Keratinocyte (primary cell): Measurements from ENCODE around the gene CBFA2T3. TPM values are rescaled to one million over a fixed set of nuclear protein-coding genes. Genes with fewer than 3 reads are reported as not detected.

ENCODE experiments used
- DNase-seq: peaks from one replicate; pipeline ENCODE4 v3.0.0-alpha.2; 2011; ENCODE audit warnings: low read depth, missing footprints, low spot score
- FAIRE-seq: peaks from 2 replicates; lab custom pipeline; 2011; peaks lifted over from hg19 to GRCh38; lab: Jason Lieb, UNC
- H2AFZ ChIP-seq: 2 replicates; pipeline ENCODE4 v1.6.0; 2012; ENCODE audit warnings: low read length, control low read depth, inconsistent platforms; ENCODE audit not compliant: control insufficient read depth
- H3K27ac ChIP-seq: 2 replicates; pipeline ENCODE4 v1.5.1; 2011; ENCODE audit warnings: low read length; ENCODE audit not compliant: control insufficient read depth, insufficient read depth
- H3K27me3 ChIP-seq: 3 replicates; pipeline ENCODE4 v1.6.0; 2011; ENCODE audit warnings: low read length; ENCODE audit not compliant: control insufficient read depth, insufficient read depth; ENCODE audit errors: extremely low read depth
- H3K36me3 ChIP-seq, 2 experiments: 2 replicates in 1 of 2; 3 replicates in 1 of 2; pipeline ENCODE4 v1.5.1; 2011; ENCODE audit warnings: low read length in 2 of 2, mild to moderate bottlenecking in 1 of 2; ENCODE audit not compliant: control insufficient read depth in 2 of 2, insufficient read depth in 2 of 2; ENCODE audit errors: extremely low read depth in 1 of 2
- H3K4me1 ChIP-seq: 3 replicates; pipeline ENCODE4 v1.5.1; 2011; ENCODE audit warnings: low read length; ENCODE audit not compliant: control insufficient read depth, insufficient read depth; ENCODE audit errors: extremely low read depth
- H3K4me2 ChIP-seq: 3 replicates; pipeline ENCODE4 v1.6.0; 2011; ENCODE audit warnings: low read depth, low read length; ENCODE audit not compliant: control insufficient read depth, insufficient read depth; ENCODE audit errors: extremely low read depth
- H3K4me3 ChIP-seq, 3 experiments: fragments of 200-600 bp in 1 of 3; sonication (generic) in 1 of 3; 2 replicates in 2 of 3; 3 replicates in 1 of 3; pipeline ENCODE4 v1.5.1; 2011 to 2016; ENCODE audit warnings: low read length in 3 of 3, mild to moderate bottlenecking in 3 of 3, control low read depth in 2 of 3, inconsistent platforms in 1 of 3, low read depth in 1 of 3, mixed read lengths in 1 of 3, mixed run types in 1 of 3, moderate library complexity in 1 of 3; ENCODE audit not compliant: control insufficient read depth in 2 of 3, insufficient read depth in 2 of 3; ENCODE audit errors: extremely low read depth in 1 of 3
- H3K79me2 ChIP-seq: 2 replicates; pipeline ENCODE4 v1.6.0; 2012; ENCODE audit warnings: low read length; ENCODE audit not compliant: control insufficient read depth, insufficient read depth
- H3K9ac ChIP-seq: 3 replicates; pipeline ENCODE4 v1.6.0; 2011; ENCODE audit warnings: low read length; ENCODE audit not compliant: control insufficient read depth, insufficient read depth; ENCODE audit errors: extremely low read depth
- H3K9me1 ChIP-seq: 3 replicates; pipeline ENCODE4 v1.6.0; 2011; ENCODE audit warnings: low read length; ENCODE audit not compliant: control insufficient read depth, insufficient read depth; ENCODE audit errors: extremely low read depth
- H3K9me3 ChIP-seq: 2 replicates; pipeline ENCODE4 v1.5.1; 2012; ENCODE audit warnings: low read depth, low read length; ENCODE audit not compliant: control insufficient read depth
- H4K20me1 ChIP-seq: 3 replicates; pipeline ENCODE4 v1.6.0; 2011; ENCODE audit warnings: low read length; ENCODE audit not compliant: control insufficient read depth, insufficient read depth; ENCODE audit errors: extremely low read depth
- CTCF ChIP-seq, 3 experiments: IDR thresholded peaks in 1 of 3; conservative IDR thresholded peaks in 1 of 3; optimal IDR thresholded peaks in 1 of 3; 2 replicates in 2 of 3; 3 replicates in 1 of 3; pipeline versions ENCODE3 to v1.5.1; 2011; ENCODE audit warnings: low read length in 3 of 3, mild to moderate bottlenecking in 3 of 3, moderate library complexity in 2 of 3, control low read depth in 1 of 3, inconsistent platforms in 1 of 3; ENCODE audit not compliant: insufficient read depth in 2 of 3; ENCODE audit errors: extremely low read depth in 1 of 3
- EZH2 ChIP-seq: IDR thresholded peaks from one replicate; pipeline ENCODE4 v1.6.1; 2012; ENCODE audit warnings: inconsistent platforms, mild to moderate bottlenecking, low read length, moderate library complexity
- dilution Hi-C: fragments of 300-500 bp; cut with MboI; formaldehyde crosslinking; loops from one replicate; pipeline ENCODE4 v1.7.0; 2020; ENCODE audit warnings: low sequenced_read_pairs; ENCODE audit not compliant: extremely low pct_ligation_motif_present
- polyA plus RNA-seq, 5 experiments: library from polyadenylated mRNA; depleted of rRNA in 3 of 5; stranded (reverse) in 3 of 5; stranded (forward) in 1 of 5; unstranded in 1 of 5; fragments of >200 nt; gene quantifications; 1 replicate in 1 of 5; 2 replicates in 3 of 5; 3 replicates in 1 of 5; pipeline versions ENCODE4 v1.2.1 to v1.2.3, GENCODE V29; 2011 to 2012; ENCODE audit warnings: missing spikeins in 2 of 5, low read depth in 1 of 5, low replicate concordance in 1 of 5

Gene CBFA2T3
- polyA plus RNA-seq, 1 donor (not counting 4 experiments of a cell fraction or from before 2014, with no cell fraction given): 0.08 TPM

- TF ChIP-seq EZH2: no peak
- no peak for TF ChIP-seq CTCF (optimal IDR thresholded peaks at IDR 0.05 in 1 of 3, IDR thresholded peaks at IDR 0.05 in 1 of 3, conservative IDR thresholded peaks at IDR 0.05 in 1 of 3; ENCODE audit: extremely low read depth in 1 of 3, insufficient read depth in 2 of 3, low read length in 3 of 3)
- no peak for FAIRE-seq
- no peak overlapping the region for H3K27ac ChIP-seq
Observed at GRCh38 chr16:89022051-89022836, 45.2 kb upstream of the CBFA2T3 start.

GRCh38 chr16:89020925-89021595, 44.1 kb upstream of the CBFA2T3 start:
- Histone ChIP-seq H3K36me3 (no peaks in the 10 kb centered on the region), H2AFZ (no peak overlapping the region), H3K79me2 (no peaks in the 10 kb centered on the region), H3K4me1 (no peaks in the 10 kb centered on the region), H3K4me2 (no peak overlapping the region), H3K9me3 (peaks cover 7% of the 10 kb centered on the region), H3K27ac (no peak overlapping the region), H3K9me1 (no peaks in the 10 kb centered on the region), H3K4me3 (no peak overlapping the region), H3K27me3 (peaks cover 6% of the 10 kb centered on the region), H4K20me1 (no peaks in the 10 kb centered on the region), H3K9ac (no peak overlapping the region)
- no peak for FAIRE-seq
- TF ChIP-seq CTCF (optimal IDR thresholded peaks at IDR 0.05 in 1 of 3, IDR thresholded peaks at IDR 0.05 in 1 of 3, conservative IDR thresholded peaks at IDR 0.05 in 1 of 3; ENCODE audit: extremely low read depth in 1 of 3, insufficient read depth in 2 of 3, low read length in 3 of 3) (no peak), EZH2 (no peak)
- no peak for DNase-seq
- dilution Hi-C loops: no loop called here

More at GRCh38 chr16:89022051-89022836, 45.2 kb upstream of the CBFA2T3 start:
- DNase-seq: no peak
- H3K9me3 ChIP-seq: no peaks in the 10 kb centered on the region
- no peak overlapping the region for H3K9ac ChIP-seq
- H2AFZ ChIP-seq: no peak overlapping the region
- H3K27me3 ChIP-seq: peaks cover 6% of the 10 kb centered on the region
- dilution Hi-C loops: no loop called here
- H3K4me2 ChIP-seq: no peak overlapping the region
- no peaks in the 10 kb centered on the region for H3K79me2 ChIP-seq
- no peak overlapping the region for H3K4me3 ChIP-seq
- H3K9me1 ChIP-seq: no peaks in the 10 kb centered on the region
- H3K4me1 ChIP-seq: no peaks in the 10 kb centered on the region
- no peaks in the 10 kb centered on the region for H3K36me3 ChIP-seq
- no peaks in the 10 kb centered on the region for H4K20me1 ChIP-seq
